ENCODE results near the gene CENPVL1. TPM values are rescaled to one million over a fixed set of nuclear protein-coding genes. Genes with fewer than 3 reads are reported as not detected.
"Not testable (repeated sequence)": the region's sequence is repeated elsewhere in the genome, so short reads cannot be mapped to it uniquely, and the experiment has no call there.

The CENPVL1 gene
- 0.29 TPM for polyA plus RNA-seq (2013, experiment 1 of 2)
- polyA plus RNA-seq (2013, experiment 2 of 2): 0.21 TPM

GRCh38 chrX:51710277-51711164, at the start of gene CENPVL1:
CENPVL1 (plus strand) TSS chrX:51710512; CDS start chrX:51710512, 0 bp downstream.
- not testable (repeated sequence) for H2BK12ac ChIP-seq (ENCODE audit: low read length); H2BK15ac ChIP-seq (ENCODE audit: low read length); H3K18ac ChIP-seq (ENCODE audit: low read length); H2BK120ac ChIP-seq (ENCODE audit: low read depth, low read length); H3K23ac ChIP-seq (ENCODE audit: low read depth, low read length, poor library complexity); H3K14ac ChIP-seq (ENCODE audit: low read length); H3K36me3 ChIP-seq (replicated peaks in 1 of 2; ENCODE audit: control insufficient read depth in 2 of 2, insufficient read depth in 2 of 2, low read length in 2 of 2); H3K9ac ChIP-seq (ENCODE audit: low read depth, low read length, poor library complexity); H3K27me3 ChIP-seq (ENCODE audit: control insufficient read depth in 3 of 3, insufficient read depth in 3 of 3, low read depth in 1 of 3, low read length in 3 of 3); H3K4me2 ChIP-seq (ENCODE audit: insufficient read depth, low read length, poor library complexity, severe bottlenecking); H4K91ac ChIP-seq (ENCODE audit: low read depth, low read length, poor library complexity); H2BK5ac ChIP-seq (ENCODE audit: low read length); H3K27ac ChIP-seq (replicated peaks; ENCODE audit: low read length); H3K4ac ChIP-seq (ENCODE audit: low read length); H4K8ac ChIP-seq (ENCODE audit: low read depth, low read length); H2AK5ac ChIP-seq (ENCODE audit: low read depth, low read length); H3K4me1 ChIP-seq (ENCODE audit: control insufficient read depth in 2 of 2, insufficient read depth in 1 of 2, low read depth in 1 of 2, low read length in 2 of 2); H2AFZ ChIP-seq (ENCODE audit: low read length); H3K9me3 ChIP-seq (replicated peaks in 1 of 2; ENCODE audit: control insufficient read depth in 2 of 2, insufficient read depth in 1 of 2, low read depth in 1 of 2, low read length in 2 of 2); H3K79me1 ChIP-seq (ENCODE audit: low read depth, low read length); H3K4me3 ChIP-seq (ENCODE audit: low read length in 2 of 2); DNase-seq (ENCODE audit: low spot score)
- no CpG with 5 or more reads among the region's 87 CpGs for WGBS, 2 donors (ENCODE audit: extremely low coverage in 2 of 2, insufficient read length in 2 of 2, insufficient replicate concordance in 1 of 2)

DNA sequence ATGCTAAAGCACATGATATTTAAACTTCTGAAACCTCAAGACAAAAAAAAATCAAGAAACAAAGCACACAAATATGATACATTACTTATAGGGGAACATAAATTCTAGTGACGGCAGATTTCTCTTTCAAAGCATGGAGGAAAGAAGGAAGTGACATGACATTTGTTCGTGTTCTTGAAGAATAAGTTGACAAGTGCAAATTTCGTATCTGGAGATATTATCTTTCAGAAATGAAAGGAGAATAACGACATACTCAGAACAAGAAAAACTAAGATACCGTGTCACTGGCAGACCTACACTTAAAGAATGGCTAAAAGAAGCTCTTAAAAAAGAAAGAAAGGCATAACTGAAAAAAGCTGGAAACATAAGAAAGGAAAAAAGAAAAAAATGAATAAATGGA, 44.3 kb upstream of the CENPVL1 start:
- Histone ChIP-seq H3K9me3 (replicated peaks in 1 of 2; ENCODE audit: control insufficient read depth in 2 of 2, insufficient read depth in 1 of 2, low read depth in 1 of 2, low read length in 2 of 2) (no peaks in the 10 kb centered on the region), H3K23ac (ENCODE audit: low read depth, low read length, poor library complexity) (no peak overlapping the region), H2BK120ac (ENCODE audit: low read depth, low read length) (no peak overlapping the region), H3K36me3 (replicated peaks in 1 of 2; ENCODE audit: control insufficient read depth in 2 of 2, insufficient read depth in 2 of 2, low read length in 2 of 2) (no peaks in the 10 kb centered on the region), H3K4me2 (ENCODE audit: insufficient read depth, low read length, poor library complexity, severe bottlenecking) (no peak overlapping the region), H3K4ac (ENCODE audit: low read length) (no peak overlapping the region), H3K4me1 (ENCODE audit: control insufficient read depth in 2 of 2, insufficient read depth in 1 of 2, low read depth in 1 of 2, low read length in 2 of 2) (no peaks in the 10 kb centered on the region), H2BK5ac (ENCODE audit: low read length) (no peak overlapping the region), H2BK15ac (ENCODE audit: low read length) (no peak overlapping the region), H3K9ac (ENCODE audit: low read depth, low read length, poor library complexity) (no peak overlapping the region), H4K8ac (ENCODE audit: low read depth, low read length) (no peak overlapping the region), H2AK5ac (ENCODE audit: low read depth, low read length) (no peak overlapping the region), H2AFZ (ENCODE audit: low read length) (no peak overlapping the region), H2BK12ac (ENCODE audit: low read length) (no peak overlapping the region), H4K91ac (ENCODE audit: low read depth, low read length, poor library complexity) (no peak overlapping the region), H3K4me3 (ENCODE audit: low read length in 2 of 2) (no peak overlapping the region), H3K79me1 (ENCODE audit: low read depth, low read length) (no peaks in the 10 kb centered on the region), H3K18ac (ENCODE audit: low read length) (no peak overlapping the region), H3K27me3 (ENCODE audit: control insufficient read depth in 3 of 3, insufficient read depth in 3 of 3, low read depth in 1 of 3, low read length in 3 of 3) (peaks cover 0 to 10% (median 0%) of the 10 kb centered on the region in 3 experiments), H3K27ac (replicated peaks; ENCODE audit: low read length) (no peak overlapping the region), H3K14ac (ENCODE audit: low read length) (no peak overlapping the region)
- no peak for DNase-seq (ENCODE audit: low spot score)
- WGBS, 2 donors (ENCODE audit: extremely low coverage in 2 of 2, insufficient read length in 2 of 2, insufficient replicate concordance in 1 of 2): no CpG with 5 or more reads among the region's 5 CpGs

DNA sequence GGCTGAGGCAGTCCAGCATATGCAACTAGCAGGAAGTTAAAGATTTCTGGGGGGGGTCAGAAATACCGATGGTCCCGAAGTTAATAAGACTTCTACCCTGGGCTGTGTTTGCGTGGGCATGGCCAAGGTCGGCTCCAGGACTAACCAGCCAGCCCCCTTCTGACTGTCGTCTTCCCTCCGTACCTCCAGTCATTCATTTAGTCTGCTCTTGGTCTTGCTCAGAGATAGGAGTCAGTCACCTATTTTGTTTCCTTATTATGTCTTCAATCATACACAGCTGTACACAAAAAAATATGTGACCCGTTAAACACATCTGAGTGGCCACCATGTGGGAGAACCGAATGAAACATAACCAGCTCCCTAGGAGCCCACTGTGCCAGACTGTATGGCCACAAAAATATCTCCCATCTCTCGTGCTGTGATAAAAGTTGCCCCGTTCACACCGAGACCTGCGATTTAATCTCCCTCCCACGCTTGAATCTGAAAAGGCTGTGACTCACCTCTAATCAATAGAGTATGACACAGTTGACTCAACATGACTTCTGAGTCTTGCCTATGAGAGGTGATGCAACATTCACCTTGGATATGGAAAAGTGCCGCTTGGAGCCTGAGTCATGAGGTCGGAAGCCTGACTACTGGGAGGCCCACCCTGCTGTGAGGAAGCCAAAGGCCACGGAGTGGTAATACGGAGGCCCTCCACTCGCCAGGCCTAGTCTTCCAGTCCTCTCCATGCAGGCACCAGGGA, 30.5 kb upstream of the CENPVL1 start:
- H3K27ac ChIP-seq (replicated peaks; ENCODE audit: low read length); H3K9ac ChIP-seq (ENCODE audit: low read depth, low read length, poor library complexity); H3K79me1 ChIP-seq (ENCODE audit: low read depth, low read length); H4K91ac ChIP-seq (ENCODE audit: low read depth, low read length, poor library complexity); H3K4ac ChIP-seq (ENCODE audit: low read length); H3K14ac ChIP-seq (ENCODE audit: low read length); H2BK5ac ChIP-seq (ENCODE audit: low read length); H3K4me2 ChIP-seq (ENCODE audit: insufficient read depth, low read length, poor library complexity, severe bottlenecking); H2BK12ac ChIP-seq (ENCODE audit: low read length); H3K36me3 ChIP-seq (replicated peaks in 1 of 2; ENCODE audit: control insufficient read depth in 2 of 2, insufficient read depth in 2 of 2, low read length in 2 of 2); H3K4me3 ChIP-seq (ENCODE audit: low read length in 2 of 2); H2BK15ac ChIP-seq (ENCODE audit: low read length); H4K8ac ChIP-seq (ENCODE audit: low read depth, low read length); H3K9me3 ChIP-seq (replicated peaks in 1 of 2; ENCODE audit: control insufficient read depth in 2 of 2, insufficient read depth in 1 of 2, low read depth in 1 of 2, low read length in 2 of 2); H3K4me1 ChIP-seq (ENCODE audit: control insufficient read depth in 2 of 2, insufficient read depth in 1 of 2, low read depth in 1 of 2, low read length in 2 of 2); H2AFZ ChIP-seq (ENCODE audit: low read length); H3K27me3 ChIP-seq (ENCODE audit: control insufficient read depth in 3 of 3, insufficient read depth in 3 of 3, low read depth in 1 of 3, low read length in 3 of 3); H2BK120ac ChIP-seq (ENCODE audit: low read depth, low read length); DNase-seq (ENCODE audit: low spot score); H3K23ac ChIP-seq (ENCODE audit: low read depth, low read length, poor library complexity); H2AK5ac ChIP-seq (ENCODE audit: low read depth, low read length); H3K18ac ChIP-seq (ENCODE audit: low read length): not testable (repeated sequence)
- no CpG with 5 or more reads among the region's 18 CpGs for WGBS, 2 donors (ENCODE audit: extremely low coverage in 2 of 2, insufficient read length in 2 of 2, insufficient replicate concordance in 1 of 2)
